ENCODE data around the gene HTR2B. TPM values are rescaled to one million over a fixed set of nuclear protein-coding genes. Genes with fewer than 3 reads are reported as not detected.

HTR2B gene
- total and polyA plus RNA-seq, 2 of the 13 experiments (the other 11 are each of a cell fraction or from before 2014, with no cell fraction given), result 0.08 TPM; not detected in 1

GRCh38 chr2:231065966-231066365 lies 58.9 kb downstream of the HTR2B start (continued):
- no peak for TF ChIP-seq ZNF296 (CRISPR knock-in tag; conservative IDR thresholded peaks at IDR 0.05)
- no peak for TF ChIP-seq FOXA1 (IDR thresholded peaks at IDR 0.05)
- peak; percentile 84 for TF ChIP-seq FOXA1 (CRISPR knock-in tag; IDR thresholded peaks at IDR 0.05)
- no peak for TF ChIP-seq ZNF768 (CRISPR knock-in tag; IDR thresholded peaks at IDR 0.05)
- TF ChIP-seq POGZ (CRISPR knock-in tag; IDR thresholded peaks at IDR 0.05), result no peak
- TF ChIP-seq ZNF878 (CRISPR knock-in tag; IDR thresholded peaks at IDR 0.05), result no peak
- TF ChIP-seq ZNF598 (CRISPR knock-in tag; IDR thresholded peaks at IDR 0.05; ENCODE audit: borderline replicate concordance), result no peak
- TF ChIP-seq THAP11 (CRISPR knock-in tag; IDR thresholded peaks at IDR 0.05), result peak; percentile 59; the same call in 1 of the 2 replicates
- no peak for TF ChIP-seq ZNF781 (CRISPR knock-in tag; IDR thresholded peaks at IDR 0.05; ENCODE audit: borderline replicate concordance, not compliant biosample characterization)
- peak; percentile 81 for TF ChIP-seq SAP130 (CRISPR knock-in tag; IDR thresholded peaks at IDR 0.05; ENCODE audit: low read depth)
- TF ChIP-seq RARA (CRISPR knock-in tag; IDR thresholded peaks at IDR 0.05), result peak; percentile 88
- peak; percentile 96 for TF ChIP-seq ZNF12 (CRISPR knock-in tag; IDR thresholded peaks at IDR 0.05)
- no peak for TF ChIP-seq MXI1 (IDR thresholded peaks at IDR 0.05; ENCODE audit: borderline replicate concordance, low read depth, low read length)
- no peak for TF ChIP-seq MXD4 (CRISPR knock-in tag; IDR thresholded peaks at IDR 0.05)
- TF ChIP-seq NBN (conservative IDR thresholded peaks at IDR 0.05), result no peak
- TF ChIP-seq TBX3 (IDR thresholded peaks at IDR 0.05; ENCODE audit: borderline replicate concordance), result no peak
- TF ChIP-seq NONO (IDR thresholded peaks at IDR 0.05), result no peak
- no peak for TF ChIP-seq NONO (CRISPR knock-in tag; conservative IDR thresholded peaks at IDR 0.05)
- no peak for TF ChIP-seq ZNF546 (CRISPR knock-in tag; conservative IDR thresholded peaks at IDR 0.05)
- TF ChIP-seq SRY (CRISPR knock-in tag; IDR thresholded peaks at IDR 0.05), result no peak
- TF ChIP-seq DNMT3B (CRISPR knock-in tag; conservative IDR thresholded peaks at IDR 0.05), result 0 out of 2 replicates have a peak, but pooled peaks have one; percentile 48
- peak; percentile 74; the same call in 1 of the 2 replicates for TF ChIP-seq MIER3 (CRISPR knock-in tag; IDR thresholded peaks at IDR 0.05; ENCODE audit: borderline replicate concordance)
- 0 out of 2 replicates have a peak, but pooled peaks have one; percentile 57 for TF ChIP-seq ZKSCAN8 (CRISPR knock-in tag; IDR thresholded peaks at IDR 0.05; ENCODE audit: borderline replicate concordance)
- peak in 1 of 2 experiments; percentile 47; a peak in 1 of 4 replicates for TF ChIP-seq EP300 (IDR thresholded peaks at IDR 0.05; ENCODE audit: low read depth in 2 of 2, low read length in 2 of 2)
- no peak; the same call in 1 of the 2 replicates for TF ChIP-seq EP300 (CRISPR knock-in tag; IDR thresholded peaks at IDR 0.05; ENCODE audit: borderline replicate concordance)
- TF ChIP-seq ERF (CRISPR knock-in tag; IDR thresholded peaks at IDR 0.05), result no peak
- no peak for TF ChIP-seq SRF (IDR thresholded peaks at IDR 0.05; ENCODE audit: low read depth, low read length)
- no peak for TF ChIP-seq ASH2L (IDR thresholded peaks at IDR 0.05; ENCODE audit: insufficient read length, low read depth, low read length)
- peak; percentile 96 for TF ChIP-seq TEF (CRISPR knock-in tag; IDR thresholded peaks at IDR 0.05)
- 0 out of 2 replicates have a peak, but pooled peaks have one; percentile 40 for TF ChIP-seq MIER2 (CRISPR knock-in tag; IDR thresholded peaks at IDR 0.05)
- TF ChIP-seq KMT2B (CRISPR knock-in tag; IDR thresholded peaks at IDR 0.05), result no peak
- TF ChIP-seq FOXP4 (CRISPR knock-in tag; IDR thresholded peaks at IDR 0.05), result 0 out of 2 replicates have a peak, but pooled peaks have one; percentile 45
- TF ChIP-seq NRL (CRISPR knock-in tag; IDR thresholded peaks at IDR 0.05; ENCODE audit: borderline replicate concordance), result no peak

Measured in HepG2 (cell line).